DMS79 (cell line): ENCODE measurements around the gene NPEPPS.
"Not testable (repeated sequence)": the region's sequence is repeated elsewhere in the genome, so short reads cannot be mapped to it uniquely, and the experiment has no call there.

Experiments
- DNase-seq: peaks from one replicate; lab custom pipeline; 2025; lab: John Stamatoyannopoulos, UW

NPEPPS gene

DNA sequence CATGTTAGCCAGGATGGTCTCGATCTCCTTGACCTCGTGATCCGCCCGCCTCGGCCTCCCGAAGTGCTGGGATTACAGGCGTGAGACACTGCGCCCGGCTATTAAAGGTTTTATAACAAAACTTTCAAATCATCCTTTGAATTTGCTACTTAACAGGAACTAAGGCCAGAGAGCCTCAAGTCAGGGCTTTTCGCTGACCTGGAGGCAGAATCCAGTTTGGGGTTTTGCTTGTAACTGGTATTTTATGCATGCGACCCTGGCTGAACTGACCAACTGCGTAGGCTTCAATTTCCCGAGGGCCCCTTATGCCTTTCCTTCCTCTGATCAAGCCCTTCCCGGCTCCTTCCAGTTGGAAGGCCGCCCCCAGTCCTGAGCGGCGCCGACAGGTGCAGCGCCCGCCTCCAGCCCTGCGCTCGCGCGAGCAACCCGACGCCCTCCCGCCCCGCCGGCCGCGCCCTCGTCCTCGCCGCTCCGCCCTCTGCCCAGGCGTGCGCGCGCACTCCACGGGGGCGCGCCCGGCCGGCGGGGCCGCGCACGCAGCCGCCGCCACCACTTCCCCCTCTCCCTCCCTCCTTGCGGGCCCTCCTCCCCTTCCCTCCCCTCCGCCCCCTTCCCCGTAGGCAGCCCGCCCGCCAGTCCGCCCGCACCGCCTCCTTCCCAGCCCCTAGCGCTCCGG is at the start of gene NPEPPS:
NPEPPS (plus strand) TSS at position 552 of the 676 bp plus-strand sequence. CDS start 193 bp downstream, outside the sequence.
- peak; percentile 77 for DNase-seq

DNA sequence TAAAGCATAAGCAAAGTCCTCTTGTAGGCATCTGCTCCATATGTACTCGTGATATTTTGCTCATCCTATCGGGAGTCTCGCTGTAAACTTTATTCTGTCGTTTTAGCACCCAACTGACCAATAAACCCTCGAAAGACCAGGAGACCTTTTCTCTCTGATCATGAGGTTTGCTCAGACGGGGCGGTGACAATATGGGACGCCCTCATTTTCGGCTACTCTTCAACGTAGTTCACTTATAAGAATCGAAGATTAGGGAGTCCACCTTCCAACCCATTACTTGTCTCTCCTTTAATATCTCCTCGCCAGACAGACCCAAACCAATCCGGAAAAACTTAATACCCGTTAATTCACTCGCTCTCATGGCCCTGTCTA is 39.1 kb upstream of the NPEPPS start:
- not testable (repeated sequence) for DNase-seq

- DNase-seq, result not testable (repeated sequence)
Observed at GRCh38 chr17:47499074-47499473, 31.8 kb upstream of the NPEPPS start.

DNA sequence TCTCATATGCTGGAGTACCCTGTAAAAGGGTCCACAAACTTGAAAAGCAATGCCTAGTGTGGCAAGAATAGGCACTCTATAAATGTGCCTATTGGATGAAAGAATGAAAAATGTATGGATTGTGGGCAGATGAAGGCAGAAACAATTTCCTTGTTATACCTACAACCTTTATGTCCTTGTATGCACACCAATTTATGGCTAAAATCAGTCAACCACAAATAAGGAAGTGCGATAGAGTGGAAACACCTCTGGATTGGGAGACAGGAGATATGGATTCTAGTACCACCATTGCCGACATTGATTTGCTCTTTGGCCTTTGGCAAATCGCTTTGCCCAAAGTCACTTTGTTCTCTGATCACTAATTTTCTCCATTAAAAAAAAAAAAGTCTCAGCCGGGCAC is 31.4 kb upstream of the NPEPPS start:
- not testable (repeated sequence) for DNase-seq

DNA sequence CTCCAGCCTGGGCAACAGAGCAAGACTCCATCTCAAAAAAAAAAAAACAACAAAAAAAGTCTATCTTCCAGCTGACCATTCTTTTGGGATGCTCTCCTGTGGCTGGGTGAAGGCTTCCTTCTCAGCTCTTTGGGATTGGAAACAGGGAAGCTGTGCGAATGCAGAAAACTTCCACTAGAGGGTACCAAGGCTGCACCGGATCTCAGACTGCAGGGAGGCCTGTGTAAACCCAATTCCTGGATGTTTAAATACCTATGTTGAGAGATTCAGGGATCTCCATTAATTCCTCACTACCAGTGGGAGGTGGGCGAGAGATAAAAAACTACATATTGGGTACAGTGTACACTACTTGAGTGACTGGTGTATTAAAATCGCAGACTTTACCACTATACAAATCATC is 30.3 kb upstream of the NPEPPS start:
- not testable (repeated sequence) for DNase-seq

DNA sequence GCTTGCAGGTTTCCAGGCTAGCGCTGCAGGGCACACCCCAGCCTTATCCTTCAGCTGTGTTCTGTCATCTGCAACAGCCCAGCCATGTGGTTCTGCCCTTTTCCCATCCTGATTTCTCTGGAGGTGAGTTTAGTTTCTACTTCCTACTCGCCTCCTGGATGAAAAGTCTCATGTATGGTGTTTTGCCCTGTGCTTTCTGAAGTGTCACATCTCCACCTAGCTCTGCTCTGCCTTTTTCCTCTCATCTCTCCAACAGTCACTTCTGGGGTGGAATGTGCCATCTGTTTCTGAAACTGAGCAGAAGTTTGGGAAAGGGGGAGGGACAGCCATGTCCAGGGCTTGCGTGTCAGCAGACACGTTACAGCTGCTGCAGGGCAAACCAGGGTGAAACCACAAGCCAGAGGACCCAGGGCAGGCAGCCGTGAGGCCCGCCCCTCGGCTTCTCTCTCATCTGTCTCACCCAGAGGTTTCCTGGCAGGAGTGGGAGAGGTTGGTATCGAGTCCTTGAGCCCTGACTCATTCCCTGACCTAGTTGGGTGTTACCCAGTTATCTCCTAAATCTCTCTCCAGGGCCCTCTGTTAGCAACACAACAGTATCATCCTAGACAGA is 28.7 kb upstream of the NPEPPS start:
- not testable (repeated sequence) for DNase-seq

GRCh38 chr17:47502776-47503455 is 28.0 kb upstream of the NPEPPS start:
- DNase-seq, result not testable (repeated sequence)

GRCh38 chr17:47511701-47512146 is 19.2 kb upstream of the NPEPPS start:
- DNase-seq, result not testable (repeated sequence)

GRCh38 chr17:47513301-47513700 is 17.6 kb upstream of the NPEPPS start:
- DNase-seq, result not testable (repeated sequence)

- not testable (repeated sequence) for DNase-seq
Observed at GRCh38 chr17:47518880-47519279, 12.0 kb upstream of the NPEPPS start.

DNA sequence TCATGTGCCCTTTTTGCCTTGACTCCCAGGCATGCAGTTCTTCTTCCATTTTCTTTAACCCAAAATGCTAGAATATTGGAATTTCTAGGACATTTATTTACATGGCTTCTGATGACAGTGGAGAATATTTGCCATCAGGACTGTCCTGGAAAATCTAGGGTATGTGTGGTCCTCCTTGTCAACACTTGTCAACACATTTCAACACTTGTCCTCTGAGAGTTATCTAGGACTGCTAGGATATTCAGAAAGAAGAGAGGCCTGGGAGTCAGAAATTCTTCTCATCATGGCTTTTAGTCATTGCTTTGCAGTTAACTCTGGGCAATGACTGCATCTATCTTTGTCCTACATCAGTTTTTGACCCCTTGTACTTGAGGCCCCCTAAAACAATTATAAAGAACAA is 11.5 kb upstream of the NPEPPS start:
- not testable (repeated sequence) for DNase-seq

- not testable (repeated sequence) for DNase-seq
Observed at GRCh38 chr17:47520279-47520678, 10.6 kb upstream of the NPEPPS start.

GRCh38 chr17:47521434-47521833 is 9.5 kb upstream of the NPEPPS start:
- not testable (repeated sequence) for DNase-seq

DNA sequence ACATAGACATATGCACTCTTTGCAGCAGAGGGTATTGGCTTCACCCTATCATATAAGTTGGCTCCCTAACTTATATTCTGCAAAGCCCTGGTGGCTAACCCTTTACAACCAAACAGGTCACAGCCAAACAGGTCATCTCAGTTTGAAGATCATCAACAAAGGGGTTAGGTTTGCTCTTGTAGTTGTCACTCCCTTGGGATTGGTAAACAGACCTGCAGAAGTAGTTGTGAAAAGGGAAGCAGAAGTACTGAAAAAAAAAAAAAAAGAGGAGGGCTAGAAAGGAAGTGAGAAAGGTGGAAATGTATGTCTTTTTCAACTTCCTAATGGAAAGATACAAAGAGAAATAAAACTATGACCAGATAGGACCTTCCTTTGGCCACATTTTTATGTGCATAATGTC is 8.6 kb upstream of the NPEPPS start:
- not testable (repeated sequence) for DNase-seq

DNA sequence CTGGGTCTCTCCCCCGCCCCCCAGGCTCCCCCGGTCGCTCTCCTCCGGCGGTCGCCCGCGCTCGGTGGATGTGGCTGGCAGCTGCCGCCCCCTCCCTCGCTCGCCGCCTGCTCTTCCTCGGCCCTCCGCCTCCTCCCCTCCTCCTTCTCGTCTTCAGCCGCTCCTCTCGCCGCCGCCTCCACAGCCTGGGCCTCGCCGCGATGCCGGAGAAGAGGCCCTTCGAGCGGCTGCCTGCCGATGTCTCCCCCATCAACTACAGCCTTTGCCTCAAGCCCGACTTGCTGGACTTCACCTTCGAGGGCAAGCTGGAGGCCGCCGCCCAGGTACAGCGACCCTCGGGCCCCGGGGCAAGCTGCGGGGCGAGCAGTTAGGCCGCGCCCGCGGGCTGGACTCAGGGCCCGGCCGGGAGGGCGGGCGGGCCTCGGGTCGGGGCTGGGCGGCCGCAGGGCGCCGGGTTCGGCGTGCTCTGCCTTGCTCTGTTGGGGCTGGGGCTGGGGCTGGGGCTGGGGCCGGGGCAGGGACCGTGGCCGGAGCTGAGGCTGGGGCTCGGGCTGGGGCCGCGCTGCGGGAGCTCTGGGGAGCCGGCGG is 419 bp downstream of the NPEPPS start:
- not testable (repeated sequence) for DNase-seq

DNA sequence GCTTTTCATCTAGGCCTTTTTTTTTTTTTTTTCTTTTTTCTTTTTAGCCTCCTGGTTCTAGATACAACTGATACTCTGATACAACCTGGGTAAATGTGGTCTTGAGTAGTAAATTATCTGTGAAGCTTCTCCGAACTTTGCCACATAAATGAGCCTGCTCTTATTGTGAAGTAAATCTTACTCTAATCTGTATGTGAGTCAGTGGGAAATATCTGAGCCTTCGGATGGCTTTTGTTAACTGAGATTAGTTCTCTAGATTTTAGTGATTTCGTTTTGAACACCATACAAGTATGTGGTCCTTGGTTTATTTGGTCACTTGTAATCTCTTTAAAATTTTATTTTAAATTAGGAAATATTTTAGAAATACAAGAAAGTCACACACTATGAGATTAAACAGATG is 8.2 kb downstream of the NPEPPS start:
- DNase-seq, result not testable (repeated sequence)

DNA sequence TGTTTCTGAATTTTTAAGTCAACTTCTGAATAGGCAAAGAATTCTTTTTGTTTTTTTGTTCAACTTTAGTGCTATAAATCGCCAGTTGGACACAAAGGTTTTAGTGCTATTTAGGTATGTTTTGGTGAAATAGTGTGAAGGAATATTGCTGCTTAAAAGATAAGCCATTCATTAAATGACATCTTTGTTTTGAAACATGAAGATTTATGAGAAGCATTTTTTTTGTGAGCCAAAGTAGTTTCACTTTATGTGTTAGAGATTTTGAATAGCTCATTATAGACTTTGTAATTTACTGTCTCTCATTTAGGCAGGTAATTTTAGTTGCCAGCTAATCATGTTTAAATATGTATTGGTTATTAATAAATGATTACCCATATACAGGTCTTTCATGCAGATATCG is 10.8 kb downstream of the NPEPPS start:
- not testable (repeated sequence) for DNase-seq

- DNase-seq, result not testable (repeated sequence)
Observed at GRCh38 chr17:47544327-47544726, 13.4 kb downstream of the NPEPPS start.

DNA sequence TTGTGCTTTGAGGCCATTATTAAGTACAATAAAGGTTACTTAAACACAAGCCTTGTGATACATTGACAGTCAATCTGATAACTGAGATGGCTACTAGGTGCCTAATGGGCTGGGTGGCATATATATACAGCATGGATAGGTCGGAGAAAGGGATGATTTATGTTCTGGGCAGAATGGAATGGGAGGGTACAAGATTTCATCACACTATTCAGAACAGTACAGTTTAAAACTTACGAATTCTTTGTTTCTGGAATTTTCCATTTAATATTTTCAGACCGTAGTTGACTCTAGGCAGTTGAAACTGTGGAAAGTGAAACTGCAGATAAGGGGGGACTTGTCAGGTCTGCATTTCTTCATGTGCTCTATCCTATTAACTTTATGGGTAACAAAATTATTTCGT is 23.8 kb downstream of the NPEPPS start:
- not testable (repeated sequence) for DNase-seq

DNA sequence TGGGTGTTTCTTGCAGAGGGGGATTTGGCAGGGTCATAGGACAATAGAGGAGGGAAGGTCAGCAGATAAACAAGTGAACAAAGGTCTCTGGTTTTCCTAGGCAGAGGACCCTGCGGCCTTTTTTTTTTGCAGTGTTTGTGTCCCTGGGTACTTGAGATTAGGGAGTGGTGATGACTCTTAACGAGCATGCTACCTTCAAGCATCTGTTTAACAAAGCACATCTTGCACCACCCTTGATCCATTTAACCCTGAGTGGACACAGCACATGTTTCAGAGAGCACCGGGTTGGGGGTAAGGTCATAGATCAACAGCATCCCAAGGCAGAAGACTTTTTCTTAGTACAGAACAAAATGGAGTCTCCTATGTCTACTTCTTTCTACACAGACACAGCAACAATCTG is 25.2 kb downstream of the NPEPPS start:
- DNase-seq, result not testable (repeated sequence)

DNA sequence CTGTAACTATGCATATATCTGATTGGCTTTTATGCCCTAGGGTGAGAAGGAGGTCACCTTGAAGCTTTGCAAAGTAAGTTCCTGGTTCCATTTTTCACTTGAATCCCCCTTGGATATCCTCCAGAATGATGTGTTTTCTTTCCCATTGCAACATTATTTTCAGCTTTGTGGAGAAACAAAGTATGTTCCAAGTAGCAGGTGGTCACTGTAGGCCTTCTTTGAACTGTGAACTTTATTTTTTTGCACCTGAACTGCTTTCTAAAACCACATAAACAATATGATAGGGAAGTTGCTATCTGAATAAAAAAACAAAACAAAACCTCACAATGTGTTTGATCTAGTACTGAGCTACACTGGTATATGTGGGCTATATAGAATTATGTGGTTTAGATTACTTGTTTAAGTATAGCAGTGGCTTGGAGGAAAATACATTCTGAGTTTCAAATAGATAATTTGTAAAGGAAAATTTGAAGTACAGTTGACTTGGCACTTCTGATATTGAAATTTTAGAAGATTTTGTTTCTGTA is 29.7 kb downstream of the NPEPPS start:
- DNase-seq, result not testable (repeated sequence)

GRCh38 chr17:47561698-47562405 is 30.9 kb downstream of the NPEPPS start:
- DNase-seq, result not testable (repeated sequence)
